ENCODE results near the gene RAB21.
"Not testable (repeated sequence)": the region's sequence is repeated elsewhere in the genome, so short reads cannot be mapped to it uniquely, and the experiment has no call there.

The RAB21 gene

DNA sequence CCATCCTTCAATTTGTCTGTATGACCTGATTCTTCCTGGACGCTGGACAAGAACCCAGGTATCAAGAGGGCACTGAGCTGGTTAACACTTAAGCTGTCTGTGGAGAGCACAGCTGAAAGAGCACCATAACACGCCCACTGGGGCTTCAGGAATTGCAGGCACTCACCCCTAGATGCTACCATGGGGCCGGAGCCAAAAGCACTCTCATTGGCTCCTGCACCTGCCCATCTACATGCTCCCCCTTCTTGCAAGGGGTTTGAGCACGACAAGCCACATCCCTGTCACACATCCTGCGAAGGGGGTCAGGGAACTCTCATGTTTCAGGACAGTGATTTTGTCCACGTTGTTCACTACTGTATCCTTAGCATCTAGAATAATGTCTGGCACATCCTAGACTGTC is 49.8 kb downstream of the RAB21 start:
- DNase-seq, result no peak

DNA sequence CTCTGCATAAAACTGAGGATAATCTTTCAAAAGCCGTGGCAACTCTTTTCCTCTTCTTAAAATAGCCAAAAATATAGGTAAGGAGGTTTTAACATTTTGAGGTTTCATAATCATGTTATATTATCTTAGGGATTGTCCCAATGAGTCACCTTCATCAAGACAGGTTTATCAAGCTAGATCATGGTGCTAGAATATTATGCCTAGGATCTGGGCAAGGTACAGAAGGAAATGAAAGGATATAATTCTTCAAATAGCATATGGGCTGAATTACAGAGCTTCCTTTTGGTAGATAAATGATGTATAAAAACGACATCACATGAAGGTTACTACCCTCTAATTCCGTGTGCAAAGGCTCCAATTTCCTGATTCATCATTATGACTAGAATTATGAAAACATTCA is 56.3 kb downstream of the RAB21 start:
- DNase-seq, result no peak

DNA sequence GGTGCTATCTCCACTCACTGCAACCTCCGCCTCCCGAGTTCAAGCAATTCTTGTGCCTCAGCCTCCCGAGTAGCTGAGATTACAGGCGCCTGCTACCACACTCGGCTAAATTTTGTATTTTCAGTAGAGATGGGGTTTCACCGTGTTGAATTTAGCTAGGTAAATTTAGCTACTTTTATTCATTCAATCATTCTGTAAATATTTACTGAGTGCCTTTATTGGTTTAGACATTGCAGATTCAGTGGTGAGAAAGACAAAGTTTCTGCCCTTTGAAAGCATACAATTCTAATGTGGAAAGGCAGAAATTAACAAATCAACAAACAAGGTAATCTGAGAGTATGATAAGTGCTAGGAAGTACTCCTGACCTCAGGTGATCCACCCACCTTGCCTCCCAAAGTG is 60.6 kb downstream of the RAB21 start:
- not testable (repeated sequence) for DNase-seq

DNA sequence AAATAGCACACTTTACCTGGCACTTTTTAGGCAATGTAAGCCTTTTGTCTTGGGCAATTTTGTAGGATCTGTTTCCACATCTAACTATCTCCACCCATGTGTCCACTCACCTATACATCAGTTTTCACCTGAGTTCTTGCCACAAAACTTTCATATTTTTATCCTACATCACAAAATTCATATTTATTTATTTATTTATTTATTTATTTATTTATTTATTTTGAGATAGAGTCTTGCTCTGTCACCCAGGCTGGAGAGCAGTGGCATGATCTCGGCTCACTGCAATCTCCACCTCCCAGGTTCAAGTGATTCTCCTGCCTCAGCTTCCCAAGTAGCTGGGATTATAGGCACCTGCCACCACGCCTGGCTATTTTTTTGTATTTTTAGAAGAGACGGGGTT is 67.4 kb downstream of the RAB21 start:
- not testable (repeated sequence) for DNase-seq

DNA sequence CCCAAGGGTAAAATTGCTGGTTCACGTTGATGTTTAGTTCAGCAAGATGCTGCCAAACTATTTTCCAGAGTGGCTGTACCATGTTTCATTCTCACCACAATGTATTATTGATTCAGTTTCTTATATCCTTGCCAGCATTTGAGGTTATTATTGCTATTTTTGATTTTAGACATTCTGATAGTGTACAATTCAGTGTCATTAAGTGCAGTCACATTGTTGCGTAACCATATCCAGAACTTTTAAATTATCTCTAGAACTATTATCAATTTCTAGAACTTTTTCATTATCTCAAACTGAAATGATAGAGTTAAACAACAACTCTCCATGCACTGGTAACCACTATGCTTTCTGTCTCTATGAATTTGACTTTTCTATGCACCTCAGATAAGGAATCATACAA is 74.2 kb downstream of the RAB21 start:
- no peak for DNase-seq

DNA sequence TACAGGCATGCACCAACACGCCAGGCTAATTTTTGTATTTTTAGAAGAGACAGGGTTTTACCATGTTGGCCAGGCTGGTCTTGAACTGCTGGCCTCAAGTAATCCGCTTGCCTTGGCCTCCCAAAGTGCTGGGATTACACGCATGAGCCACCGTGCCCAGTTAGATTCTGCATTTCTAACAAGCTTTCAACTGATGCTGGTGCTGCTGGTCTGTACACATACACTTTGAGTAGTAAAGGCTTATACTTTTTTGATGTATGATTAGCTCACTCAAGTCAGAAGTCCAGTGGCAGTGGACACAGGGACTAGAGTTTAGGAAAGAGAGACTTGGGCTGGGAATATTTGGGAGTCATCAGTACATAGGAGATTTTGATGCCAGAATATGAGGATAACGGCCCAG is 82.7 kb downstream of the RAB21 start:
- DNase-seq, result no peak

DNA sequence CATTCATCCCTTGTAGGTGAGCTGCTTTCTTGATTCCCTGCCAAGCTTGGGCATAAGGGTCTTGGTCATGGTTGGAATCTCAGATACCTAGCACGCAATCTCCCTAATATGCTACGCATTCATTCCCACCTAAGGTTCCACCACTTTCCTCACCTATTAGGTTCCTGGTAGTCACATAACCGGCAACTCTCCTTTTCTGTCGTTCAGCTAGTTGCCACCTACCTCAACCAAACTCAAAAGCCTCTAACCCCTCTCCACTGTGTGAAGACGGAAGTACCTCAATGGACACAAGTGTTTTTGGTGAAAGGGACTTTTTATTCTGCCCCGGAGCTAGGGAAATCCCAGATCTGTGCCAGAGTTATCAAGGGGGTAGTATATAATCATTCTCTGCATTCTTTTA is 83.6 kb downstream of the RAB21 start:
- no peak for DNase-seq

DNA sequence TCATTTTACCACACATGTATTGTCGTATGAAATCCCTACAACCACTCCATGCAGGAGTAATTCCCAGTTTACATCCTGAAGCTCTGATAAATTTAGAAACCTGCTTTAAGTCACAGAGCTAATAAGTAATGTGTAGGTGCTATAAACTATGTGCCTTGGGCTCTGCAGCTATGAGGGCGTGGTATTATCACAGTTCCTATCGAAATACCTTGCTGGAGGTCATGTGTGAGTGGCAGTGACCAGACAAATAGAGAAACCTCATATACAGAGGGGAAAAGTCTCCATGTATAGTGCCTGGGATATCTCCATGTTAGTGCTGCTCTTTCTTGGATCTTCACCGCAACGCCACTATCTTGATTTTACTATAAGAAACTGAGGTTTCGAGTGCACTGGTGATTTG is 84.0 kb downstream of the RAB21 start:
- DNase-seq, result no peak

DNA sequence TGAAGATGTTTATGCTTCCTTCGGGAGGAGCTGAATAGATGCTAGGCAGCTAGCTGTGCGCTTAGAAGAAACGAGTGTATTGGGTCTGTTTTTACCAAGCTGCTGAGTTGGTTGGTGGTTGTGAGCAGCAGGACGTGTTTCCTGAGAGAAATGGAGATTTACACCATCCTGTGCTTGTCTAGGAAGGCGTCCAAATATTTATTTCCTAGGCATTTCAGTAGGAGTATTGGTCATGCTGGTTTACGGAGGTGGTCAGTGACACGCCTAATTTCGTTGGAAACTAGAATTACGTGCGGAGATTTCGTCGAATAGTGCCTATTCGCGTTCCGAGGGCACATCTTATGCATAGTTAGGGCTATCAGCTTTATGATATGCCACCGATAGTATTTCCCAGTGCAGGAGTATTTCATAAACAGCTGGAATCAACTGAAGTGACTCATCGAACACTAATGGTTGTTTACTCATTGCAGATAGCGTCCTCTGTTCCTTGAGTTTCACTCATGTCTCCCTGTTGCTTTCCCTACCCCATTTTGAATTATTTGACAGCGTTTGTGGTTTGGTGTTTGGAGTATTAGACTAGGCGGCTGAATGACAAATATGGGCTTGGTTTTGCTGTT is 85.7 kb downstream of the RAB21 start:
- DNase-seq, result no peak

DNA sequence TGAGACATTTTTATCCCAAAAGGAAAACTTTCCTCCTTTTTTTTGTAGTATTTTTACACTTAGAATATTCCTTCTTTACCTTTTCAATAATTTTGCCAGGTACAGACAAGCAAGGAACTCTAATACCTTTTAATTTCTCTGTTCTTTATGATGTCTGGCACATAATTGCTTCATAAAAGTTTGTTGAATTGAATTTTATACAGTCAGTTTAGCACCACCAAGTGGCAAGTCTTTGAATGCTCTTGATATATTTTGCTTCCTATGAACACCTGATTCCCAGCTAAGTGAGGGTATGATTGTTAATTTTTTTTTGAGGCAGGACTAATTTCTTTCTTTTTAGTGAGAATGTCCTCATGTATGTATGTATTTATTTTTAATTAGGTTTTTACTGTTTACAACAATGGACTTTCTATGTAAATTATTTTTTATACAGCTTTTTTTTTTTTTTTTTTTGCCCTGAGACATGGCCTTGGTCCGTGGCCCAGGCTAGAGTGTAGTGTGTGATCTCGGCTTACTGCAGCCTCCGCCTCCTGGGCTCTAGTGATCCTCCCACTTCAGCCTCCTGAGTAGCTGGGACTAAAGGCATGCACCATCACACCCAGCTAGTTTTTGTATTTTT is 91.8 kb downstream of the RAB21 start:
- DNase-seq, result no peak

DNA sequence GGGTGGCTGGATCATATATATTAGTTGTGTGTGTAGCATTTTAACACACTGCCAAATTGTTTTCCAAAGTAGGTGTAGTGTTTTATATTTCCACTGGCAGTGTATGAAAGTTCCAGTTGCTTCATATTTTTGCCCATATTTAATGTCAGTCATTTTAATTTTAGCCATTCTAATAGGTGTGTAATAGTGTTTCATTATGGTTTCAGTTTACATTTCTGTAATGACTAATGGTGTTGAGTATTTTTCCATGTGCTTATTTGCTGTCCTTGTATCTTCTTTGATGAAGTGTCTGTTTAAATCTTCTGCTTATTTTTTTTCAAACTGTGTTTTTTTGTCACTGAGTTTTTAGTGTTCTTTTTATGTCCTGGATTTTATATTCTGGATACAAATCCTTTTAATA is 93.5 kb downstream of the RAB21 start:
- DNase-seq, result no peak

DNA sequence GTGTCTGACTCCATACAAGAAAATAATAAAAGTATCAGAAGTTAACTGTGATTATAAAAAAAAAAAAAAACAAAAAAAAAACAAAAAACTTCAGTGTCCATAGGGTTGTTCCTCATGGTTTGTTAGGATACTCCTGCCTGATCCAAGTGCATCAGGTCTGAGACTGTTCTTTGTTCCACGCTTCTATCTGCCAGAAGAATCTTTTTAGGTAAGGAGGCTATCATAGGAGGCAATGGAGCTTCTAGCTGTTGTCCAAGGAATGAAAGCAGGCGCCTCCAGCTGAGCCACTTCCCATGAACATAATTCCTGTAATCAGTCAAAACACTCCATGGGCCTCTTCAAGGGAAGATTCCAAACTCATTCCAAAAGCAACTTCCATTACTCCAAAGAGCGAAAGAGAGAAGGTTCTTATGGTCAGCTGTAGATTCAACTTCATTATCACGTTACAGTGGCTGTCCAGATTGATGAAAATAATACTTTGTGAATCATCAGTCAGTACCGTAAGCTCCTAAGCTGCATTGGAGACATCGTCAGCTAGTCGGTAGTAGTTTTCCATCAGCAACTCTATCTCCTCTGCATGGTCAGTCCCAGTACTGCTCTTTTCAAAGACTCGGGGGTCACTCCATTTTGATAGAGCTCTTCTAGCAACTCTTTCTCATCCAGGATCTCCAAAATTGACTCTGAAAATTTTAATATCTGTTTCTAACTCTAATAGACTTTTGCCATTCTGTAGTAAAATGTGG is 94.6 kb downstream of the RAB21 start:
- no peak for DNase-seq
